HG02571 (cell line): Measurements from ENCODE around the gene SYNPR.

ENCODE experiments used
- ATAC-seq: cut with Tn5 transposase; IDR thresholded peaks from one replicate; pipeline ENCODE4 v1.9.1; 2021; ENCODE audit warnings: mild to moderate bottlenecking, moderate library complexity; ENCODE audit not compliant: unreplicated experiment

Gene SYNPR

DNA sequence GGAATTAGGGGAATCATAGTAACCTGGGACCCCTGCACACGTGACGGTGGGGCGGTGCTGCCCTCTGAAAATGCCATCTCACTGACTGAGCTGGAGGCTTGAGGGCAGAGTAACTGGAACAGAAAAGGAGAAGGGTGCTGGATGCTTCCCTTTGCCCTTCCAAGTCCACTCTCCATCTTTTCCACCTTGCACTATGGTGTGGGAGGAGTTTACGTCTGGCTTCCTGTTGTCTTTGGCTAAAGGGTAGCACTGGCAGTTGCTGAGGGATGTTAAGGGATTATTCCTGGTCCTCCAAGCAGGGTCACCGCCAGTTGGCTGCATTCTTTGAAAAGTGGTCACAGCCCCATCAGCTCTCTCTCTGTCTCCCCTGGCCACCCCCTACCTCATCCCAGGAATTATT is 245.0 kb downstream of the SYNPR start:
- no peak for ATAC-seq

DNA sequence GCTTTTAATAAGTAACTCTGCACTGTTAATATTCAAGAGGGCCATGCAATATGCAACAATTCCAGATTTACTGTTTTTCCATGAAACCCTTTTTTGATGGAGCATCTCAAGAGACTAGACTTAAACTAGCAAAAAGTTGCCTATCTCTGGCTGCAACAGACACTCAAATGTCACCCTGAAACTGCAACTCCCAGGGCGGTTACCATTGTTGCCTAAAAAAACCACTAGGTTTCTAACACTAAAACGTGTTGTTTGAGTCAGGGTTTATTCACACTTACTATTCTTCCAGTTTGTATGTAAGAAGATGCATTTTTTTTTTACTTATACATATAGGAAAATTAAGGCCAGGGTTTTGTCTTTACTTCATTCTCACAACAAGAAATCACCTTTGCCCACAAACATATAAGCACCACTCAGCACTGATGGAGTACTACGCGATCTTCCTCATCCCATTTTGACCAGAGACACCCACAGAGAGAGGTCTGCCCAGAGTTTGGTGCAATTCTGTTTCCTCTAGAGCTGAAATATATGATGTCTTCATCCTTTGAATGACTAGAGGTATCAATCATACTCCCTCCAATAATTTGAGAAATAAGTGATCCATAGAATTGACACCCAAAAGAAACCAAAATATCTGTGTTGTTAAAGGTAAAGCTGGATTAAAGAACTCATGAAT is 250.4 kb downstream of the SYNPR start:
- ATAC-seq: no peak

DNA sequence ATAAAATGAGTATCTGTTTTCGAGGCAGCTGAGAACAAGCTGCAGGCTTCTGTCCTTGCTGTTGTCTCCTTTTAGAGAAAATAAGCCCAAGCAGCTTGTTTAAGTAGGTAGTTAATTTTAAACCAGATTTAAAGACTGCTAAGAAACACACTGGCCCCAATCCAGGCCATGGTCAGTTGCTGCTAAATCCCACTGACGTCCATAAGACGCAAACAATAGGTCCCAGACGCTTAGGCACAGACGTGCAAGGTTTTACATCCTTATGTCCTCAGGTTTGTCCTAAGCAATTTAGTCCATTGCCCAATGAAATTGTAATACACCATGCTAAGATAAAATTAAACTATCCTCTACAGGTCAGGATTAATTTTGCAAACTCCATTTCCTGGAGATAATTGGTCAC is 254.4 kb downstream of the SYNPR start:
- no peak for ATAC-seq

DNA sequence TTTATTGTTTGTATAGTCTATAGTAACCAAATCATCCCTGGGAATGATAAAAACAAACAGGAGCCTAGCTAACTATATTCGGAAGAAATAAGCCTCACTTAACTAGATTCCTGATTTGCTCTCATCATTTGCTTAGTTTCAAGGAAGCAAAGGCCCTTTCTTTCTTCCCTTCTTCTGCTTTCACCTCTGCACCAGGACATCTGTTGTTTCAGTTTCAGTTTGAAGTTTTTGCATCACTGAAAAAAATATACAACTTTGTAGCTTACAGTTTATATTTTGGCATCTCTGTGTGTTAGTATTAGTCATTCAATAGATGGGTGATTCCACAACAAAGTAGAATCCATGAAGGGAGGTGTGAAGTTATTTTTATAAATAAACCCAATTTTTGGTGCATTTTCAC is 260.8 kb downstream of the SYNPR start:
- ATAC-seq: no peak

DNA sequence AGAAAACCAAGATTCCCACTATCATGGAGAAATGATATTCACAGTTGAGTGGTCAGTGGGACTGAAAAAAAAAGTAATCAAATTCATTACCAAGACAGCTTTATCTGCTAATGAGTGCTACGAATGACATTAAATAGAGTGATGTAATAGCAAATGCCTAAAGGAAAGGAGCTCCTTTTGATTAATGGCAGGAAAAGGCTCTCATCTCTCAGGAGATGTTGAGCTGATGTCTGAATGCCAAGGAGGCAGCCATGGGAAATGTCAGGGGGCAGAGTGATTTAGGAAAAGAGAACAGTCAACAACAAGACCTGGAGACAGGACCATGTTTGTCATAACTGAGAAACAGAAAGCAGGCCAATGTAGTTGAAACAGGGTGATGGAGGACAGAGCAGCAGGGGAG is 277.7 kb downstream of the SYNPR start:
- no peak for ATAC-seq

DNA sequence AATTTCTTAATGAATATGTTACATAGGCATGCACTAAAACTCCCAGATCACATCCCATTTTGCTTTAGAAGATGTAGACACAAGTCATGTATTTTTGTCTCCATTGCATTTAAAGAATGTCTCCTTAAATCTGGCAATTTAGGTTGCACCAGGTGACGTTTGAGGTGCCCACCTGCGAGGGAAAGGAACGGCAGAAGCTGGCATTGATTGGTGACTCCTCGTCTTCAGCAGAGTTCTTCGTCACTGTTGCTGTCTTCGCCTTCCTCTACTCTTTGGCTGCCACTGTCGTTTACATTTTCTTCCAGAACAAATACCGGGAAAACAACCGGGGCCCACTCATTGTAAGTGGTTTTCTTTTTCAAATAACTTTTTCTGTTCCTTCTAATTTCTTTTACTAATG is 278.3 kb downstream of the SYNPR start:
- no peak for ATAC-seq

DNA sequence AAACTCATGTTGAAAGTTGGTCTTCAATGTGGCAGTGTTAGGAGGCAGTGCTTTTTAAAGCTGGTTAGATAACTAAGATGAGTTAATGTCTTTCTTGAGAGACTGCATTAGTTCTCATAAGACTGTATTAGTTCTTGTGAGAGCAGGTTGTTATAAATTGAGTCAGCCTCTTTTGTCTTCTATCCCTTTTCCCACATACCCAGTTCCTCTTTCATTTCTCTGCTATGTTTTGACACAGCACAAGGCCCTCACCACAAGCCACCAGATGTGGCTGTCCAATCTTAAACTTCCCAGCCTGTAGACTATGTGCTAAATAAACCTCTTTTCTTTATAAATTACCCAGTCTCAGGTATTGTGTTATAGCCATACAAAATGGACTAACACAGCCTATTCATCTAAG is 279.8 kb downstream of the SYNPR start:
- no peak for ATAC-seq

DNA sequence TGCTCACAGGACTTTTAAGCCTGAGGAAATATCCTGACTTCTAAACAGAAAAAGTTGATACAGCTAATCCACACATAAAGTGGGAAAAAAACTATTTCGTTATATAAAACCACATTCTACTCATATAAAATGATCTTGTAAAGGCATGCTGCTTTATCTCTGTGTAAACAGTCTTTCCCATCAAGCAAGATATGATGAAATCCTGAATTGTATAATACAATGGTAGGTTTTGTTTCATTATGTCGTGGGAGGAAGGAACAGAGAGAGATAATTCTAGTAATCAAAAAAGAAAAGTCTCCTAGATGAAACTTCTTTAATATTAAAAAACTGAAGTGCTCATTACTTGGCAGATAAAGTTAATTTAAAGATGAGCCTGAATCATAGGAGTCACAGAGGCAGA is 281.8 kb downstream of the SYNPR start:
- no peak for ATAC-seq

DNA sequence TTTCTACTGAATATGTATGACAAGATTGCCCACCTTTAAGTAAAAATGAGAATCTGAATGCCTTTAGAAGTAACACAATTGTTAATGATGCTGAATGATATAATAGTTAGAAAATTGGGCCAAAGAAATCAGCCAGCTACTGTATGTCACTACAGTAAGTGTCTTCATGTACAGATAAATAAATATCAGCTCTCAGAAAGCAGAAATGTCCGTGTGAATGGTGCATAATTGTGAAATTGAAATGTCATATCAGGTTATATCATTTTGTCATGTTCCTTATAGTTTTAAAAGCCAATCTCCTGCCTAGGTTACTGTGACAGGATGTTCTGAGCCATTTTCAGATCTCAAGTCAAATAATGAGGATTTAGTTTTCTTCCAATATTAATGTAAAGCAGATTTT is 283.8 kb downstream of the SYNPR start:
- no peak for ATAC-seq

DNA sequence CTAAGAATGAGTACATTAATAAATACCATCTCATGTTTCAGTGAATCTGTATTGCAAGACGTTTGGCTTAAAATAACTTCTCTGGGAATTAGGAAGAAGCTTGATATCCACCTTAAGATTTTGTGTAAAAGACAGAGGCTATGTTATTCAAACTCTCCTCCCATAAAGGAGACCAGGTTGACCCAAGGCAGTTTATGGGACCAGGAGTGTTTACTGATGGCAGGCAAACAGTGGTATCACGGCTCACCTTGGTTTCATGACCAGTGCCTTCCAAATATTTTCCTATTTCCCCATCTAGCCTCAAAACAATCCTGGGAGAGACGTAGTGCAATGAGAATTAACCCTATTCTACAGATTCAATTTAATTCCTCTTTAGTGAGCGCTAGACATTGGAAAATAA is 284.2 kb downstream of the SYNPR start:
- no peak for ATAC-seq

DNA sequence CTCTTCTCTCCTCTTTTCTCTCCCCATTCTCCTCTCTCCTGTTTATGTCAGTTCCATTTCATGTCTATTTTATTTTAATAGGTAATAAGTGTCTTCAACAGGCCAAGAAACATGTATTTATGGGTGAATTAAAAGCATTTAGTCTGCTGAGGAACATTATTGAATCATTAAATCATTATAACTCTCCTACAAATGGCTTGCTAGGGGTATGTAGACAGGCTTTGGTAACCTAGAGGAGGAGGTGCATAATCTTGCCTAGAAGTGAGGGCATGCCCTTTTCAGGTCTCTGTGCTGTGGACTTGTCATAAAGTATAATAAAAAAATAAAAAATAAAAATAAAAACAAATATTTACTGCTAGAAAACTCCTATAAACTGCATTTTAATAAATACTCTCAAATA is 285.5 kb downstream of the SYNPR start:
- ATAC-seq: no peak

DNA sequence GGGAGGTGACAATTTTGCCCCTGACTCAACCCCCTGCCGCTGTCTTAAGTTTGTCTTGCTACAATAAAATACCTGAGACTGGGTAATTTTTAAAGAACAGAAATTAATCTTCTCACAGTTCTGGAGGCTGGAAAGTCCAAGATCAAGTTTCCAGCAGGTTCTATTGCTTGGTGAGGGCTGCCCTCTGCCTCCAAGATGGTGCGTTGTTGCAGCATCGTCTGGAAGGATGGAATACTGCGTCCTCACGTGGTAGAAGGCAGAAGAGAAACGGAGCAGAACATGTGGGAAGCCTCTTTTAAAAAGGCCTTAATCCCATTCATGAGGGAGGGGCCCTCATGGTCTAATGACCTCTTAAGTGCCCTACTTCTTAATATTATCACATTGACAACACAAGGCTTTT is 287.1 kb downstream of the SYNPR start:
- ATAC-seq: no peak

DNA sequence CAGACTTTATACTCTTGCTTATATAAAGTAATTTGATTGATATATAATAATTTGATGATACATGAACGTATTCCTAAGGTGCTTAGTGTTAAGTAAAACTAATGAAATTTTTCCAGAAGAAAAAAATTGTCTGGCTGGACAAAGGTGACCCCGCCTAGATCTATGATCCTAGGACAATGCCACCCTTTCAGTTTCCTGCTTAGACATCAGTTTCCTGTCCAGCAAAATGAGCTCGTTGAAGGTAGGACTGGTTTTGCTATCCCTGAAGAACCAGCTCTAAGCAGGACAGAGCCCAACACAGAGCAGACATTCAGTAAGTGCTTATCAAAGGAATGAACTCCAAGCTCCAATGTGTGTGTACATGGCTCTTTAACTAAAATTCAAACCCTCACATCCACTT is 293.6 kb downstream of the SYNPR start:
- no peak for ATAC-seq

DNA sequence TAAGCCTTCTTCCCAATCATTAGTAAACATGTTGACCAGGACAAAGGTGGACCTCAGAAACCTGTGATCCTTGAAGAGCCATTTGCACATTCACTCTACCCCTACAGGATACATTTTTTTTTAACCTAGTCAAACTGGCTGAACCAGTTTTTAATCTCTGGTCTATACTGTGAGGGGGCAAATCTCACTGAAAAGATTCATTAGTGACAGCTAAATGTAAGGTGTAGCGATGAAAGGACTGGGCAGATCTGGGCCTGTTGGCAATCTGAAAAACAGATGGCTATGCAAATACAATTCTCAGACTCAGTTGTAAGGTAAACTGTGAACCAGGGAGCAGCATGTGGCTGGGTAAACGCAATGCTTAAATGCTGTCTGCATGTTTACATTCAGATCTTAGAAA is 298.7 kb downstream of the SYNPR start:
- no peak for ATAC-seq

DNA sequence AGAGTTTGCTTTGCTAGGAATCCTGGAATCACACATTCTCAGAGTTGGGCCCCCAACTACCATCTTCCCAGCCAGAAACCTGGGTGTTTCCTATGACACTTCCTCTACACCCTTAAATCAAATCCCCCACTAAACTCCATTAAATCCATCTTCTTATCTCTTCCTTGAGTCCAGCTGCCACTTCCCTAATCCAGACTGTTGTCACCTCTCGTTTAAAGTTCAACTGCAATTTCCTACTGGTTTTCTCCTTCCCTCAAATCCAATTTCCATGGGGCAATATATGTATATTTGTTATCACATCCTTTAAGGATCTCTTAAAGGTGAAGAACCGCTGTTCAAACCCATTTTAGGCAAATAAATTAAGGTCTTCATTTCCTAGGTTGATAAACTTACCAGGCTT is 300.8 kb downstream of the SYNPR start:
- ATAC-seq: no peak

DNA sequence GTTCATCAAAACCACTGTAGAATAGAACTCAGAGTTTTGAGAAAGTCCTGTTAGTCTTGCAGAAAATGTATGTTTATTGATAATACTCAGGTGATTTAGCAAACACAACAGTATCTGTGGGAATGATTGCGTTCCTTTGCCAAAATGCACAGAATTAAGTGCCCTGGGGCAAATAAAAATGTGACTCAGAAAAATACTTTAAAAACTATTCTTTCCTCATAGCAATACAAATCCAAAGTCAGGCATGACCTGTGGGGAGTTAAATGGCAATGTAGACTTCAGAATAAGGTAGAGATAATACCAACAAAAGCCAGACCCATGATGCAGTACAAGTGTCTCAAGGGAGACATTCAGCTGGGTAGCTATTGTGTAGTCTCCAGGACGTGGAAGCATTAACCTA is 302.0 kb downstream of the SYNPR start:
- ATAC-seq: no peak

DNA sequence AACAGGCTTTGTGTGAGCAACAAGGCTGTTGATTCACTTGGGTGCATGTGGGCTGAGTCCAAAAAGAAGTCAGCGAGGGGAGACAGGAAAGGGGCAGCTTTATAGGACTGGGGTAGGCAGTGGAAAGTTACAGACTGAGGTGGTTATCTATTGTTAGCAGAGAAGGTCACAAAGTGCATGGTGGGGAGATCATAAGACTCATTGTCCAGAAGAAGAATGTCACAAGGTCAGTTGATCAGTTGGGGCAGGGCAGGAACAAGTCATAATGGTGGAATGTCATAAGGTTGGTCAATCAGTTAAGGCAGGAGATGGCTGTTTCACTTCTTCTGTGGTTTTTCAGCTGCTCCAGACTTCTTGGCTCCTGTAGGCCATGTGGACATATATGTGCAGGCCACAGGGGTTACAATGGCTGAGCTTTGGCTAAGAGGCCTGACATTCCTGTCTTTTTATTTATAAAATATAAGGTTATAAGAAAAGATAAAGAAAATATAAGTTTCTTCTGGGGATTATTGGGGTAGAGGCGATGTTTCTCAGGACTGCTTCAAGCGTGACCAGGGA is 304.9 kb downstream of the SYNPR start:
- no peak for ATAC-seq

DNA sequence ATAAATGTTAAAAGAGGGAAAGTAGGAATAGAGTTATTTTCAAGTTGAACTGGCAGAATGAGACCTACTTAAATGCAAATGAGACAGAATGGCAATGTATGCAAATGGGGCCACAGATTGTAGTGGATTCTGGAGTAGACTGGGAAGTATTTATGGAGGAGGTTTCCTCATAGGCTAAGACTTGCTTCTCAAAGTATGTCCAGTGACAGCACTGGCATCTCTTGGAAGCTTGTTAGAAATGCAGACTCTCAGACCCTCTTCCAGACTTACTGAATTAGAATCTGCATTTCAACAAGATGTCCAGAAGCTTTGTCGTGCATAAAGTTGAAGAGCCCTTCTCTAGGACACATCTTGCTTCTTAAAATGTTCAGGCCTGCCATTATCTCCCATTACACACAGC is 306.6 kb downstream of the SYNPR start:
- ATAC-seq: no peak

DNA sequence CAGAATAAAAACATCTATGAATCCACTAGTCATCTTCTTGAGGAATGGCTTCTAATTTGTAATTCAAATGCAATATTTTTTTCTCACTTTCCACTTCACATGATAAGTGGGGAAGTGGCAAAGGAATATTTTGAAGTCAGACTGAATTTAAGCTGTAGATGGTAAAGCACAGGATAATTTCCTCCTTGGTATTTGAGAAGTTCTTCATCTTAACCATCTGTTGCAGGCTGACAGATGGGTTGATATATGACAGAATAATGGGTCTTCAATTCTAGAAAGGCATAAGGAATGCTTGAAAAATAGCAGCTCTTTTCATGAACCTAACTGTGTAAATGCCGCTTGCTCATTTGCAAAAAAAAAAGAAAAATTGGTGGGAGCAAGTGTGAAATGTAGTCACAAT is 307.8 kb downstream of the SYNPR start:
- no peak for ATAC-seq

DNA sequence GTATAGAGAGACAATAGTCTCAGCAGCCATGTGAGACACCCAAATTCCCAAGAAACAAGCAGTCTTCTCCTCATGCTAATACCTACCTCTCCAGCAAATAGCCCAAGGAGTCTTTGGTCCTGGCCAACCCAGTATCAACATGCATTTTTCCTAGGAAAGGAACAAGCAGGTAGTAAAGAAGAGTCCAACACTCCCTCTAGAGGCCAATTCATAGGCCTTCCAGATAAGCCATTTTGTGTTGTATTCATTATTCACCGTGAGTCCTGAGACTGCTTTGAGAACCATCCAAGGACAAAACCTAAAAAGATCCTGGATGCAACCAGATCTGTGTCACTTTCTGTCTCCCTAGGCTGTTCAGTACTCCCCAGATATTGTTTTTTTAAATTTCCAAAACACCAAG is 310.8 kb downstream of the SYNPR start:
- no peak for ATAC-seq

DNA sequence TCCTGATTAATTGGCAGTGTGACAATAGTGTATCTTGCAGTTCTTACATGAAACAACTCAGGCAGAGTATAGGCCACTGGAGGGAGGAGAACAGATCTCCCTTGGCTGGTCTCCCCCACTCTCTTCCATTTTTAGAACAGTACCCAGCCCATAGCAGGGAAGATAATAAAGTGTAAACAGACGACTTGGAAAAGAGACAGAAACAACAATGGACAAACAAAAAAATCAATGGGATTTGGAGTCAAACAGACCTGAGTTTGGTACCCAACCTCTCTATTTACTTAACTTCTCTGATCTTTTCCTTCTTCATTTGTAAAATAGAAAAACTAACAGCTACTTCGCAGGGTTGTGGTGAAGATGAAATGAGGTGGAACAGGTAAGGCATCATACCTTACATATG is 315.7 kb downstream of the SYNPR start:
- no peak for ATAC-seq

DNA sequence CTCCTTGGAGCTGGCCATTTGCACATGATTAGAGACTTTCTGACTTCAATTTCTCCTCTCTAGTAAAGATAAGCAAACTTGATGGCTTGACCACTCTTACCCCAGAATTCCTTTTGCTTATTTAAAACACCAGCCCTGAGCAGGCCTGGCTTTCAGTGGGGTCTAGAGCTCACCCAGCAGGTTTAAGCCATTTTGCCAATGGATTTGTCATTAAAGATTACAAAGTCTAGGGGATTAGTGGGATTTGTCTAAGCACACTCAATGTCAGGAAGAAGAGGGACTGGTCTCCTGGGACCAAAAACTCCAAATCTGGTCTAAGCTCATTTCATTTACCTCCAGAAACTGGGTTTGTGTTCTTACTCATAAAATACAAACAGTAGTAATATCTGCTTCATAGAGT is 317.1 kb downstream of the SYNPR start:
- ATAC-seq: no peak

DNA sequence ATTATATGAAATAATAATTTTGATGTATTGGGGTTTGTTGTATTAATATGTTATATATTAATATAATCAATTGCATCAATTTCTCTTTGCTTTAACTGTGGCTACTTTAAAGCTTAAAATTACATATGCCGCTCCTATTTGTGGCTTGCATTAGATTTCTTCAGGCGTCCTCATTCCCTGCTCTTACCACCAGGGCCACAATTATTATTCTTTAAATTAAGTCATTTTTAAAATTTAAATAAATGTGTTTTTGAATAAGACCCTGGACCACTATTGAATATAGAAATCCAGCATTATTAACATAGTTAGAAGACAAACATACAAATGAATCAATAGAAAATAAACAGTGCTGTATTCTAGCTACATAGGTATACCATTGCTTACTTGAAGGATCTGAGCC is 318.9 kb downstream of the SYNPR start:
- no peak for ATAC-seq
